GM19328 (cell line): Measurements from ENCODE around the gene TEX51.

Experiments
- ATAC-seq: cut with Tn5 transposase; IDR thresholded peaks from one replicate; pipeline ENCODE4 v1.9.1; 2021; ENCODE audit warnings: mild to moderate bottlenecking, moderate library complexity; ENCODE audit not compliant: unreplicated experiment

TEX51 gene

GRCh38 chr2:126877861-126878565, 20.7 kb upstream of the TEX51 start:
- no peak for ATAC-seq

- no peak for ATAC-seq
These were observed 20.1 kb upstream of the TEX51 start for GRCh38 chr2:126878601-126879000.

GRCh38 chr2:126879348-126880298, 19.1 kb upstream of the TEX51 start:
- no peak for ATAC-seq

- ATAC-seq: no peak
These were observed 18.4 kb upstream of the TEX51 start for GRCh38 chr2:126880324-126880723.

- no peak for ATAC-seq
These were observed 17.9 kb upstream of the TEX51 start for GRCh38 chr2:126880817-126881216.

GRCh38 chr2:126881591-126881990, 17.1 kb upstream of the TEX51 start:
- no peak for ATAC-seq

- no peak for ATAC-seq
These were observed 16.5 kb upstream of the TEX51 start for GRCh38 chr2:126882181-126882580.

- ATAC-seq: no peak
These were observed 15.7 kb upstream of the TEX51 start for GRCh38 chr2:126882736-126883665.

GRCh38 chr2:126883666-126884040, 15.0 kb upstream of the TEX51 start:
- ATAC-seq: no peak

- ATAC-seq: no peak
These were observed 13.6 kb upstream of the TEX51 start for GRCh38 chr2:126884861-126885750.

GRCh38 chr2:126885751-126886210, 12.9 kb upstream of the TEX51 start:
- no peak for ATAC-seq

- ATAC-seq: no peak
These were observed 12.3 kb upstream of the TEX51 start for GRCh38 chr2:126886211-126886915.

- no peak for ATAC-seq
These were observed 11.8 kb upstream of the TEX51 start for GRCh38 chr2:126886916-126887280.

GRCh38 chr2:126887506-126887905, 11.2 kb upstream of the TEX51 start:
- no peak for ATAC-seq

GRCh38 chr2:126888046-126888445, 10.6 kb upstream of the TEX51 start:
- ATAC-seq: no peak

- ATAC-seq: no peak
These were observed 9.6 kb upstream of the TEX51 start for GRCh38 chr2:126889071-126889470.

- ATAC-seq: no peak
These were observed 9.1 kb upstream of the TEX51 start for GRCh38 chr2:126889496-126890135.

- ATAC-seq: no peak
These were observed 8.6 kb upstream of the TEX51 start for GRCh38 chr2:126890136-126890510.
